ENCODE data around the gene VIL1. TPM values are rescaled to one million over a fixed set of nuclear protein-coding genes. Genes with fewer than 3 reads are reported as not detected.

VIL1 gene
- total and polyA plus RNA-seq, 9 of the 15 experiments (the other 6 are each of a cell fraction or from before 2014, with no cell fraction given) = 0.51 to 2.7 (median 1.2) TPM

GRCh38 chr2:218476676-218477075 lies 57.8 kb downstream of the VIL1 start:
- no peaks in the 10 kb centered on the region; a peak in 1 of 5 replicates for H3K4me1 ChIP-seq (replicated peaks in 1 of 2; ENCODE audit: control insufficient read depth in 2 of 2, insufficient read depth in 2 of 2, low read length in 2 of 2)
- in situ Hi-C loops (cut with MboI) (no loop called here), intact Hi-C loops (cut with micrococcal nuclease) (no loop called here)
- TF ChIP-seq MXI1 (IDR thresholded peaks at IDR 0.05; ENCODE audit: low read depth, low read length) (no peak), PHF20 (IDR thresholded peaks at IDR 0.05; ENCODE audit: partially characterized antibody) (no peak), JUND (IDR thresholded peaks at IDR 0.05; ENCODE audit: borderline replicate concordance, low read depth, low read length) (no peak), JUND (tag; IDR thresholded peaks at IDR 0.05; ENCODE audit: borderline replicate concordance, low read depth, low read length) (no peak), TCF3 (CRISPR knock-in tag; IDR thresholded peaks at IDR 0.05) (no peak), ARID4B (CRISPR knock-in tag; IDR thresholded peaks at IDR 0.05) (no peak), ETS1 (conservative IDR thresholded peaks at IDR 0.05; ENCODE audit: control insufficient read depth, low read depth, low read length) (no peak), ZNF717 (CRISPR knock-in tag; IDR thresholded peaks at IDR 0.05) (no peak), ZNF23 (CRISPR knock-in tag; IDR thresholded peaks at IDR 0.05) (no peak), ESRRB (CRISPR knock-in tag; IDR thresholded peaks at IDR 0.05; ENCODE audit: borderline replicate concordance) (no peak)
- no peak overlapping the region for H3K9ac ChIP-seq (ENCODE audit: insufficient read depth in 1 of 2, low read depth in 2 of 2, low read length in 2 of 2)
- BruUV-seq (replicated peaks) = no TSS peak
- H2AFZ ChIP-seq (ENCODE audit: low read depth, low read length) = no peak overlapping the region
- DNase-seq (ENCODE audit: extremely low read depth in 1 of 4, low spot score in 3 of 4) = no peak
- H3K36me3 ChIP-seq (ENCODE audit: control insufficient read depth, insufficient read depth, low read length) = peaks cover 73% of the 10 kb centered on the region
- no peaks in the 10 kb centered on the region for H3K79me2 ChIP-seq (ENCODE audit: control insufficient read depth, insufficient read depth, low read length)
- H3K27ac ChIP-seq (ENCODE audit: extremely low read depth, low read depth, low read length) = no peak overlapping the region
- CTCF ChIA-PET (ENCODE audit: low intra/inter-chr PET ratio) = interaction anchor here (0.7 kb wide), 1 partner anchor 234 kb away, joined by 3 read pairs; no protein-coding TSS in a partner anchor
- 56% methylated on average over 2 of the region's 3 CpGs for WGBS (ENCODE audit: insufficient coverage, low coverage, missing lambda C conversion rate)
- no peak overlapping the region for H3K4me2 ChIP-seq (ENCODE audit: insufficient read depth, low read length)
- ATAC-seq = no peak
- no peaks in the 10 kb centered on the region for H3K27me3 ChIP-seq (ENCODE audit: control insufficient read depth in 2 of 2, insufficient read depth in 2 of 2, low read length in 2 of 2)
- H3K9me3 ChIP-seq (replicated peaks; ENCODE audit: control insufficient read depth, insufficient read depth, low read depth, low read length) = no peaks in the 10 kb centered on the region
- no peak overlapping the region for H3K4me3 ChIP-seq
- no peak for FAIRE-seq
- no peaks in the 10 kb centered on the region for H3K9me1 ChIP-seq (ENCODE audit: control insufficient read depth, insufficient read depth, low read length)
- H4K20me1 ChIP-seq (replicated peaks; ENCODE audit: control insufficient read depth, insufficient read depth, low read length) = no peaks in the 10 kb centered on the region
- POLR2A ChIA-PET = interaction anchor here (1.0 kb wide), 1 partner anchor 20 kb away, joined by 3 read pairs; no protein-coding TSS in a partner anchor

Measured in K562 (cell line).